GM12891 (cell line): ENCODE data around the gene PXDN.

Source experiments
- POLR2A ChIP-seq: IDR thresholded peaks from 2 replicates; pipeline ENCODE4 v1.6.1; 2011; ENCODE audit warnings: low read depth, low read length, control low read depth
- POLR2AphosphoS5 ChIP-seq: IDR thresholded peaks from 2 replicates; pipeline ENCODE4 v1.6.1; 2011; ENCODE audit warnings: low read depth, low read length, control low read depth
- SPI1 ChIP-seq: IDR thresholded peaks from 2 replicates; pipeline ENCODE4 v1.6.1; 2011; ENCODE audit warnings: low read depth, low read length, control low read depth

DNA sequence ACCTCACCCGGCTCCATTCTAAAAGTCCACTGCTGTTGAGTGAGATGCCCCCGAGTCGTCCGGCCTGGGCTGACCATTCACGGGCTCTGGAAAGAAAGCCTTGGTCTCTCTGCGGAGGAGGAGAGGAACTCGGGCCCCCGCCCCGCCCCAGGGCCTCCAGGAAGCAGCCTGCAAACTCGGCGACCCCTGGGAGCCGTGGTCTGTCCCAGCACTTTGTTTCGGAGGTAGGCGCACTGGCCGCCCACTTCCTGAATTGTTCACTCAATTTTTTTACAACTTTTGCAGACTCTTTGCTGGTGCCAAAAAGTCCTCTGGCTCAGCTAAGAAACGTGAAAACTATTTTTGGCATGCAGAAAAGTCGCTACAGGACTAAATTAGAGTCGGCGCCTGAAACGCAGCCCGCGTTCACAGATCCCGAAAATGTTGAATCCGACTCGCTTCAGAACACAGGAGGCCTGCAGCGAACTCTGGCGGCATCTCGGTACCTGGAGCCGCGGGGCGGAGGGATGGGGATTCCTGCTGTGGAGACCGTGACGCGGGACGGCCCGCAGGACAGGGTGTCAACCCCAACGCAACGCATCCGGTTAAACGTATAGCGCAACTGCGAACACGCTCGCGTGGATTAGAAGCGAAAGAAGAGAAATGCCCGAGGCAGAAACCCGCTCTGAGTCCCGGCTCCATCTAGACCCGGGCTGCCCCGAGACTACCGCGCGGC, 1.5 kb downstream of the PXDN start:
- no peak for TF ChIP-seq POLR2A
- TF ChIP-seq SPI1: peak; percentile 50
- no peak for TF ChIP-seq POLR2AphosphoS5
